Upper lobe of left lung (tissue), 4 donors: Measurements from ENCODE around the gene STARD8.

ENCODE experiments used
- CTCF ChIP-seq, 6 experiments: fragments of 450-650 bp in 4 of 6; fragments of 200-600 bp in 2 of 6; sonication (generic) in 2 of 6; IDR thresholded peaks; one replicate each; pipeline ENCODE4 v1.5.1; 2016 to 2019; ENCODE audit warnings: antibody characterized with exemption in 6 of 6
- POLR2A ChIP-seq, 4 donors: fragments of 450-650 bp; IDR thresholded peaks; one replicate each; pipeline ENCODE4 v1.5.1; 2016 to 2017; ENCODE audit warnings: antibody characterized with exemption in 4 of 4, mild to moderate bottlenecking in 2 of 4

DNA sequence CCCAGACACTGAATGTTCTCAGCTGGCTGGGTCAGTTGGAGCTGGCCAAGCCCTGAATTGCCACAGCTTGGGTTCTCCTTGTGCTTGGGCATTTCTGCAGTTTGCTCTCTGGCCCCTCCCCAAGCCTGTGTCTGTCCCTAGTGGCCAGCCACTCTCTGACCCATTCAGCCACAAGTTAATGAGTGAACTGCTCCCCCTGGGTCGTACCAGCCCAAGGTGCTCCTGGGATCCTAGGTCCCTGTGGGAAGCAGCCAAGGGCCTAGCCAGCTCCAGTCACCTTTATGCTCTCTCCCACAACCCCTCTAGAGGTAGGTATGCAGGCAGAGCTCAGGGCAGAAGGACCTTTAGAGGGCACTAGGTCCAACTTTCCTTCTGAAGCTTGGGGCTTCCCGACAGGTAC is 51.5 kb downstream of the STARD8 start:
- peak in 1 of 6 experiments; percentile 19 for TF ChIP-seq CTCF (IDR thresholded peaks at IDR 0.05)
- no peak for TF ChIP-seq POLR2A (IDR thresholded peaks at IDR 0.05)
